HepG2 (cell line): ENCODE results near the gene CUL2. TPM values are rescaled to one million over a fixed set of nuclear protein-coding genes. Genes with fewer than 3 reads are reported as not detected.

Experiments used
- ATAC-seq: fragments of 200-7000 bp; cut with Tn5 transposase; 3 replicates; pipeline ENCODE4 v1.9.1; 2020; ENCODE audit warnings: mild to moderate bottlenecking, moderate library complexity
- BruUV-seq: library from RNA; stranded (reverse); fragments of 400-500 nt; replicated peaks from 2 replicates; lab custom pipeline; 2021; lab: Mats Ljungman, UMichigan
- CTCF ChIA-PET: fragments of 300-600 bp; formaldehyde crosslinking; extraction: SDS; loops from one replicate; lab custom pipeline; 2021; ENCODE audit warnings: low total read pairs, inconsistent platforms, low intra/inter-chr PET ratio; lab: Yijun Ruan, JAX
- POLR2A ChIA-PET: fragments of 350-600 bp; sonication (Branson Sonifier 250); formaldehyde crosslinking; loops from one replicate; lab custom pipeline; 2020; ENCODE audit warnings: antibody characterized with exemption, inconsistent platforms; lab: Yijun Ruan, JAX
- DNase-seq: peaks from one replicate; pipeline ENCODE4 v3.0.0-alpha.2; 2015; ENCODE audit warnings: low spot score
- FAIRE-seq: peaks from 3 replicates; lab custom pipeline; 2011; peaks lifted over from hg19 to GRCh38; lab: Jason Lieb, UNC
- H2AFZ ChIP-seq: one replicate; pipeline ENCODE4 v1.6.1; 2011; ENCODE audit warnings: low read length, inconsistent platforms
- H3K27ac ChIP-seq: fragments of 300-600 bp; 3 replicates; pipeline ENCODE4 v1.8.0; 2011; ENCODE audit warnings: mixed run types, mild to moderate bottlenecking, mixed read lengths, low read length, inconsistent platforms; ENCODE audit not compliant: insufficient read depth; ENCODE audit errors: extremely low read length
- H3K27me3 ChIP-seq, 2 experiments: fragments of 200-600 bp in 1 of 2; 2 replicates in 1 of 2; 3 replicates in 1 of 2; pipeline versions ENCODE4 v1.6.0 to v1.8.0; 2011; ENCODE audit warnings: low read length in 2 of 2, mild to moderate bottlenecking in 2 of 2, moderate library complexity in 2 of 2, inconsistent platforms in 1 of 2; ENCODE audit not compliant: insufficient read depth in 2 of 2, control insufficient read depth in 1 of 2
- H3K36me3 ChIP-seq, 2 experiments: fragments of 200-600 bp in 1 of 2; replicated peaks in 1 of 2; 2 replicates in 1 of 2; 3 replicates in 1 of 2; pipeline versions ENCODE4 v1.5.1 to v1.8.0; 2011; ENCODE audit warnings: low read length in 2 of 2, inconsistent platforms in 1 of 2; ENCODE audit not compliant: insufficient read depth in 2 of 2, control insufficient read depth in 1 of 2
- H3K4me1 ChIP-seq: 2 replicates; pipeline ENCODE4 v1.5.1; 2012; ENCODE audit warnings: low read length, inconsistent platforms; ENCODE audit not compliant: insufficient read depth
- H3K4me2 ChIP-seq: 2 replicates; pipeline ENCODE4 v1.6.0; 2011; ENCODE audit warnings: low read depth, low read length, inconsistent platforms
- H3K4me3 ChIP-seq, 3 experiments: fragments of 200-600 bp in 1 of 3; sonication (generic), shearing (Covaris generic) in 1 of 3; replicated peaks in 1 of 3; 2 replicates each; pipeline ENCODE4 v1.5.1; 2011 to 2016; ENCODE audit warnings: low read length in 3 of 3, inconsistent platforms in 2 of 3, low read depth in 2 of 3, mild to moderate bottlenecking in 2 of 3, control low read depth in 1 of 3, mixed read lengths in 1 of 3; ENCODE audit not compliant: insufficient read depth in 1 of 3
- H3K79me2 ChIP-seq: one replicate; pipeline ENCODE4 v1.6.1; 2011; ENCODE audit warnings: low read length, inconsistent platforms; ENCODE audit not compliant: insufficient read depth
- H3K9ac ChIP-seq: 2 replicates; pipeline ENCODE4 v1.6.0; 2011; ENCODE audit warnings: mild to moderate bottlenecking, low read depth, low read length, inconsistent platforms; ENCODE audit not compliant: insufficient read depth
- H3K9me3 ChIP-seq: 2 replicates; pipeline ENCODE4 v1.5.1; 2012; ENCODE audit warnings: mild to moderate bottlenecking, low read length
- H4K20me1 ChIP-seq: 2 replicates; pipeline ENCODE4 v1.6.0; 2011; ENCODE audit warnings: inconsistent platforms, mild to moderate bottlenecking, low read length, moderate library complexity; ENCODE audit not compliant: insufficient read depth
- MAFF ChIP-seq: IDR thresholded peaks from 2 replicates; pipeline ENCODE4 v1.6.1; 2011; ENCODE audit warnings: low read depth, low read length, improper control_type of control experiment
- MAFK ChIP-seq, 2 experiments: IDR thresholded peaks in 1 of 2; conservative IDR thresholded peaks in 1 of 2; 2 replicates each; pipeline ENCODE4 v1.6.1; 2011; ENCODE audit warnings: improper control_type of control experiment in 2 of 2, low read length in 2 of 2
- NFE2L2 ChIP-seq: fragments of 150-350 bp; IDR thresholded peaks from 2 replicates; pipeline ENCODE4 v1.6.1; 2014; ENCODE audit warnings: low read length
- ZKSCAN1 ChIP-seq: fragments of 150-350 bp; IDR thresholded peaks from 2 replicates; pipeline ENCODE4 v1.6.1; 2014; ENCODE audit warnings: low read length
- ZNF121 ChIP-seq: sonication (generic); formaldehyde crosslinking; IDR thresholded peaks from 2 replicates; pipeline ENCODE4 v1.5.0; 2020; ENCODE audit warnings: mild to moderate bottlenecking, missing genetic modification reagents
- WGBS: methylation state at CpG from one replicate; pipeline ENCODE4 v1.1.6; 2017; ENCODE audit warnings: low lambda C conversion rate; 5-methylcytosine and 5-hydroxymethylcytosine counted together
- in situ Hi-C: cut with HindIII; loops from 2 replicates; pipeline ENCODE4 v1.10.0; 2017; ENCODE audit warnings: low pct_unique_long_range_greater_than_20kb; ENCODE audit not compliant: extremely low pct_ligation_motif_present
- intact Hi-C: fragments of 100-400 bp; cut with micrococcal nuclease; formaldehyde crosslinking; loops from one replicate; pipeline ENCODE4 v1.10.0; 2022; ENCODE audit not compliant: unreplicated experiment
- polyA plus RNA-seq, 8 experiments: library from polyadenylated mRNA; depleted of rRNA in 3 of 8; stranded (reverse) in 7 of 8; unstranded in 1 of 8; fragments of >200 nt; fragmentation: Illumina TruSeq in 4 of 8; extraction: Trizol in 4 of 8; gene quantifications; 2 replicates each; pipeline versions ENCODE4 v1.2.1 to v1.2.3, GENCODE V29; 2011 to 2016; ENCODE audit warnings: low read depth in 4 of 8, missing spikeins in 1 of 8, mixed read lengths in 1 of 8; ENCODE audit not compliant: insufficient read depth in 1 of 8
- total RNA-seq, 5 experiments: library from RNA; depleted of rRNA; stranded (reverse); fragments of >200 nt; fragmentation: Illumina TruSeq; extraction: Trizol; gene quantifications; 2 replicates each; pipeline ENCODE4 v1.2.3, GENCODE V29; 2016; ENCODE audit warnings: low read depth in 1 of 5

The CUL2 gene
- total and polyA plus RNA-seq, 2 of the 13 experiments (the other 11 are each of a cell fraction or from before 2014, with no cell fraction given): 9.6 to 33.1 TPM

DNA sequence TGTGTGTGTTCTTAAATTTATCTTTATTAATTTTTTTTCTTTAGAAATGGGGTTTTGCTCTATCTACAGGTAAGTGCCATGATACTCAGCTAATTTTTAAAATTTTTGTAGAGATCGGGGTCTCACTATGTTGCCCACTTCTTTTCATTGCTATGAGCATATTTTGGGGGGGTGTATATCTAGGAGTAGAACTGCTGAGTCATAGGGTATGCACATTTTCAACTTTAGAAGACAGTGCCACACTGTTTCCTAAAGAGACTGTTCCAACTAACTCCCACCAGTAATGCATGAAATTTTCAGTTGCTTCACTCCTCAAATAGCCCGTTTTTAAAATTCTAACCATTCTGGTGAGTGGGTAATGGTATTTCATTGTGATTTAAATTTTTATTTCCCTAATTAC, 108.3 kb downstream of the CUL2 start:
- BruUV-seq: no TSS peak
- no peak for DNase-seq
- ChIA-PET CTCF (no interaction called here), POLR2A (no interaction called here)
- ATAC-seq: no peak
- Histone ChIP-seq H3K4me3 (no peak overlapping the region), H3K9me3 (peaks cover 10% of the 10 kb centered on the region), H4K20me1 (no peaks in the 10 kb centered on the region), H3K27me3 (peaks cover 0 to 10% of the 10 kb centered on the region in 2 experiments; a peak in 1 of 5 replicates), H2AFZ (no peak overlapping the region), H3K27ac (no peak overlapping the region), H3K4me1 (no peaks in the 10 kb centered on the region), H3K79me2 (no peaks in the 10 kb centered on the region), H3K4me2 (no peak overlapping the region), H3K9ac (no peak overlapping the region), H3K36me3 (no peaks in the 10 kb centered on the region)
- TF ChIP-seq NFE2L2 (peak; percentile 56; the same call in 1 of the 2 replicates), ZKSCAN1 (no peak), MAFK (conservative IDR thresholded peaks at IDR 0.05 in 1 of 2, IDR thresholded peaks at IDR 0.05 in 1 of 2; ENCODE audit: low read length in 2 of 2) (peak; percentile 5 to 54; a peak in 2 of 4 replicates)
- in situ Hi-C loops (no loop called here), intact Hi-C loops (loop anchor here (10.0 kb wide), 2 partner anchors 147 to 327 kb away; no protein-coding TSS in a partner anchor)
- 39% methylated on average over 2 of the region's 2 CpGs for WGBS
- no peak for FAIRE-seq

- TF ChIP-seq ZNF121 (CRISPR knock-in tag) (peak; percentile 32; the same call in 1 of the 2 replicates), MAFF (no peak)
- ChIA-PET POLR2A (no interaction called here), CTCF (no interaction called here)
- no peaks in the 10 kb centered on the region for H3K4me1 ChIP-seq
- no peak overlapping the region for H2AFZ ChIP-seq
- H3K9ac ChIP-seq: no peak overlapping the region
- H3K4me2 ChIP-seq: no peak overlapping the region
- no peak for FAIRE-seq
- peaks cover 4% of the 10 kb centered on the region for H3K9me3 ChIP-seq
- no peaks in the 10 kb centered on the region for H3K36me3 ChIP-seq
- no peaks in the 10 kb centered on the region for H3K79me2 ChIP-seq
- ATAC-seq: no peak
- peaks cover 0 to 10% of the 10 kb centered on the region in 2 experiments; a peak in 1 of 5 replicates for H3K27me3 ChIP-seq
- in situ Hi-C loops: loop anchor here (10.0 kb wide), 1 partner anchor 295 kb away; no protein-coding TSS in a partner anchor
- no peak overlapping the region for H3K27ac ChIP-seq
- intact Hi-C loops: loop anchor here (10.0 kb wide), 2 partner anchors 145 to 325 kb away; no protein-coding TSS in a partner anchor
- no peak for DNase-seq
- H3K4me3 ChIP-seq: no peak overlapping the region
- BruUV-seq: no TSS peak
- no peaks in the 10 kb centered on the region for H4K20me1 ChIP-seq
- WGBS: 43% methylated on average over 2 of the region's 2 CpGs
Observed at GRCh38 chr10:34979938-34980337, 110.2 kb downstream of the CUL2 start.
